ENCODE results near the gene ARL15. TPM values are rescaled to one million over a fixed set of nuclear protein-coding genes. Genes with fewer than 3 reads are reported as not detected.
A peak's percentile ranks its signal among the peaks of the same experiment; 100 is the strongest.

Gene ARL15
- total and polyA plus RNA-seq, 9 of the 15 experiments (the other 6 are each of a cell fraction or from before 2014, with no cell fraction given): 18.5 to 80.4 (median 57.0) TPM

GRCh38 chr5:54313311-54314270, 3.2 kb upstream of the ARL15 start (continued):
- peak; percentile 94 for TF ChIP-seq CEBPG (CRISPR knock-in tag; IDR thresholded peaks at IDR 0.05)
- peak; percentile 69 to 71; a peak in 3 of 4 replicates for TF ChIP-seq CEBPG (tag; conservative IDR thresholded peaks at IDR 0.05 in 1 of 2, IDR thresholded peaks at IDR 0.05 in 1 of 2)
- TF ChIP-seq SFPQ (IDR thresholded peaks at IDR 0.05; ENCODE audit: low read depth, low read length): no peak
- no peak for TF ChIP-seq E4F1 (CRISPR knock-in tag; IDR thresholded peaks at IDR 0.05; ENCODE audit: borderline replicate concordance)
- no peak for TF ChIP-seq PYGO2 (tag; IDR thresholded peaks at IDR 0.05)
- TF ChIP-seq NR2F6 (CRISPR knock-in tag; IDR thresholded peaks at IDR 0.05): no peak
- no peak for TF ChIP-seq PCBP1 (IDR thresholded peaks at IDR 0.05; ENCODE audit: low read depth, low read length, poor library complexity, severe bottlenecking)
- TF ChIP-seq RHOXF2B (CRISPR knock-in tag; conservative IDR thresholded peaks at IDR 0.05): no peak
- no peak for TF ChIP-seq NCOA6 (IDR thresholded peaks at IDR 0.05)
- no peak for TF ChIP-seq PREB (CRISPR knock-in tag; IDR thresholded peaks at IDR 0.05)
- peak; percentile 22; the same call in 1 of the 2 replicates for TF ChIP-seq ZBTB2 (IDR thresholded peaks at IDR 0.05)
- TF ChIP-seq TEAD2 (tag; IDR thresholded peaks at IDR 0.05): no peak
- 0 out of 2 replicates have a peak, but pooled peaks have one; percentile 49 for TF ChIP-seq NR2C2 (CRISPR knock-in tag; IDR thresholded peaks at IDR 0.05)
- no peak; the same call in 1 of the 2 replicates for TF ChIP-seq NR2C2 (tag; IDR thresholded peaks at IDR 0.05)
- no peak for TF ChIP-seq FOXO4 (CRISPR knock-in tag; IDR thresholded peaks at IDR 0.05)
- no peak for TF ChIP-seq CAMTA2 (CRISPR knock-in tag; conservative IDR thresholded peaks at IDR 0.05)
- no peak for TF ChIP-seq PHF20 (IDR thresholded peaks at IDR 0.05; ENCODE audit: partially characterized antibody)
- no peak for TF ChIP-seq SLC30A9 (CRISPR knock-in tag; IDR thresholded peaks at IDR 0.05)
- TF ChIP-seq CREM (IDR thresholded peaks at IDR 0.05; ENCODE audit: low read depth): peak; percentile 60; the same call in 1 of the 2 replicates

Data from K562 (cell line).